GM21515 (cell line): ENCODE data around the gene TBC1D9.

ENCODE experiments used
- ATAC-seq: cut with Tn5 transposase; IDR thresholded peaks from one replicate; pipeline ENCODE4 v1.9.1; 2021; ENCODE audit not compliant: unreplicated experiment

The TBC1D9 gene

GRCh38 chr4:140695483-140695882, 60.7 kb downstream of the TBC1D9 start:
- no peak for ATAC-seq

- no peak for ATAC-seq
These were observed 62.6 kb downstream of the TBC1D9 start for GRCh38 chr4:140693562-140693961.

DNA sequence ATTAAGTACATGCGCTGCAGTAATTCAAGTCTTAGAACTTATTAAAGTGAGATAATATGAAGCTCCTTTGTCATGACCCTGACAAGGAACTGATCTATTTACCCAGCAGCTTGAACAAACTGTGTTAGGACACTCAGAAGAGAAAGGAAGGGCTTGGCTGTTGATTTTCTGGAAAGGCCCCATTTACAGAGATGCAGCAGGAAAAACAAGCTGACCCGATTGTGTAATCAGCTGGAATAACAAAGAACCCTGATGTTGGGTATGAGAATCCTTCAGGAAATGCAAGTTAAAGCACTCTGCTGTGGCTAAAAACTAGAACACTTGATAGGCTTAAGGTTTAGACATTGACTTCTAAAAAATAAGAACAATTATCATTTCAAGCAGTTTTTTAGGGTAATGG, 64.8 kb downstream of the TBC1D9 start:
- ATAC-seq, result no peak

DNA sequence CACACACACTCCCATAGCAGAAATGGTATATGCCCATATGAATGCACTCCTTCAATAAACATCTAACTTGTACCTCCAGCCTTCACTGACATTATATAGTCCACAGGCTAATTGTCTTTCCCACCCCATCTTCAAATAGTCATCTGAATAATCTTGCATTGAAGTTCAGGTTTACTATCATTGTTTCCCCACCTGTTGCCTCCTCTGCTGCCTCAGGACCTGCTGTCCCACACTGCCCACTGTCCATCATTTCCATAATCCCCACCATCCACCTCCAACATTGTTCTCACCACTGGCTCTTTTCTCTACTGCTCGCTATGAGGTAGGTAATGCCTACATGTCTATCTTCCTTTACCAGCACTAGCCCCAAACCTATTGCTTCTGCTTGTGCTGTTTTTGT, 66.1 kb downstream of the TBC1D9 start:
- no peak for ATAC-seq

DNA sequence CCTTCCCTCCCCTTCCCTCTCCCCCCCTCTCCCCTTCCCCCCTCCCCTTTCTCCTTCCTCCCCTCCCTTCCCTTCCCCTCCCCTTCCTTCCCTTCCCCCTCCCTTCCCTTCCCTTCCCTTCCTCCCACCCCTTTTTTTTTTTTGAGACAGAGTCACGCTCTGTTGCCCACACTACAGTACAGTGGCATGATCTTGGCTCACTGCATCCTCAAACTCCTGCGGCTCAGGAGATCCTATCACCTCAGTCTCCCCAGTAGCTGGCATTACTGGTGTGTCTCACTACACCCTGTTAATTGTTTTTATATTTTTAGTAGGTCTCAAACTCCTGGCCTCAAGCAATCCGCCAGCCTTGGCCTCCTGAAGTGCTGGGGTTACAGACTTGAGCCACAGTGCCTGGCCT, 66.6 kb downstream of the TBC1D9 start:
- no peak for ATAC-seq

DNA sequence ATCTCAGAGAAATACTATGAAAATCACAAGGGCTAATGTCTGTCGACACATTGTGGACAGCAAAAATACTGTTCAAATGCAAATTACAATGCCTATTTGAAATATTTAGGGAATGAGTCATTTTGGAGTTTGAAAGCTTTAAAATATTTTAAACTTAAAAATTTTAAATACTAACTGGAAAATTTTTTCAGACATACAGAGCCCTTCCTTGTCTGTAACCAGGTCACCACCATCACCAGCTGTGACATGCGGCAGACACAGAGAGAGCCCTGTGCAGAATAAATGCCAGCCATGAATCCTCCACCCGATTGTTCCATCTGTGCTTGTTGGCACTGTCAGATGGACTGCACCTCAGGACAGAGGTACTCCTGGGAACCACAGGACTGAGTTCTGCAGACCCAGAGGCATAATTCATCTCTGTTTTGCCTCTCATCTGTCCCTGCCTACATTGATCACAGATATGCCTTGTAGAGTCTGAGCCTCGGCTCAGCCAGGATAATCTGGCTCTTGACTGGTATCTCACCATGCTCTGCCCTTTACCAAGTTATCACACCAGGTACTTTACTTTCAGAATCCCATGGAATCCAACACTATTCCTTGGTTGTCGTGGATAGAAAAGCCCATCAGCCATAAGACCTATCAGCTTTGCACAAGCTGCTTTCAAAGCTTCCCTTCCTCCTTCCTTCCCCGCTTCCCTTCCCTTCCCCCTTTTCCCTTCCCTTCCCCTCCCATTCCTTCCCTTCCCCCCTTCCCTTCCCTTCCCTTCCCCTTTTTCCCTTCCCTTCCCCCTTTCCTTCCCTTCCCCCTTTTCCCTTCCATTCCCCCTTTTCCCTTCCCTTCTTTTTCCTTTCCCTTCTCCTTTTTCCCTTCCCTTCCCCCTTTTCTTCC, 67.2 kb downstream of the TBC1D9 start:
- ATAC-seq, result no peak

GRCh38 chr4:140686796-140687195, 69.4 kb downstream of the TBC1D9 start:
- ATAC-seq, result no peak

GRCh38 chr4:140684314-140684713, 71.9 kb downstream of the TBC1D9 start:
- ATAC-seq, result no peak

- ATAC-seq, result no peak
These were observed 75.0 kb downstream of the TBC1D9 start for GRCh38 chr4:140681201-140681600.

- no peak for ATAC-seq
These were observed 75.5 kb downstream of the TBC1D9 start for GRCh38 chr4:140680686-140681085.

DNA sequence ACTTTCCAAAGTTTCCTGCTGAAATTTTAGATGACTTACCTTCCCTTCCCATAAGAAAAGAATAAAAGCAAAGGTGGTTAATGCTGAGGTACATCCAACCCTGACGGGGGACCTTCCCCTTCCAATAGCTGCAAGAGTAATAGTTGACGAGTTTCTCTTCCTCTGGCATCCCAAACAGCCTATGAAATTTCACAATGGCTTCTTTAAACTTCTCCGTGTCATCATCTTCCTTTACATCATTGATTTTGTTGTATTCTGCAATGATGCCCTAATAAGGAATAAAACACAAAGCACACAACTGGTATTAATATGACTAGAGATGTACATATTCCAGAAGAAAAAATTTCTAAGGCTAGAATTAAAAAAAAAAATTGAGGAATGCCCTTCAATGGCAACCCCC, 76.6 kb downstream of the TBC1D9 start:
- no peak for ATAC-seq

GRCh38 chr4:140675599-140676231, 80.5 kb downstream of the TBC1D9 start:
- no peak for ATAC-seq

DNA sequence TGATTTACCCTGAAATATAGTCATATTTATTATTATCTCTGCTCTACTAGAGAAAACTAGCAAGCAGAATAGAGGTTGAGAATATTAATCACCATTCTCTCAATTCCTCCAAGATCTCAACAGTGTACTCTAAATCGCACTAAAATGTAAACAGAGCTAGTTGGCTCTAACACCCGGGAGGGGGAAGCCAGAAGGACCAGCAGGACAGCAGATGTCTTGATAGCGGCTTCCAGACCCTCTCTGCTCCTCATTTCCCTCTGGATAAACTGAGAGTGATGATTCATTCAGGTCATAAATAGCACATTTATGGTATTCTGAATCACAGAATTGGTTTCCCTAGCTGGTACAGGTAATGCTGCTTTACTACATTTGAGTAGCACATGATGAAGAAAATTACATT, 82.5 kb downstream of the TBC1D9 start:
- no peak for ATAC-seq

GRCh38 chr4:140672416-140672815, 83.8 kb downstream of the TBC1D9 start:
- no peak for ATAC-seq

- ATAC-seq, result no peak
These were observed 88.1 kb downstream of the TBC1D9 start for GRCh38 chr4:140668111-140668510.

GRCh38 chr4:140666889-140667614, 89.1 kb downstream of the TBC1D9 start:
- ATAC-seq, result peak; percentile 64

DNA sequence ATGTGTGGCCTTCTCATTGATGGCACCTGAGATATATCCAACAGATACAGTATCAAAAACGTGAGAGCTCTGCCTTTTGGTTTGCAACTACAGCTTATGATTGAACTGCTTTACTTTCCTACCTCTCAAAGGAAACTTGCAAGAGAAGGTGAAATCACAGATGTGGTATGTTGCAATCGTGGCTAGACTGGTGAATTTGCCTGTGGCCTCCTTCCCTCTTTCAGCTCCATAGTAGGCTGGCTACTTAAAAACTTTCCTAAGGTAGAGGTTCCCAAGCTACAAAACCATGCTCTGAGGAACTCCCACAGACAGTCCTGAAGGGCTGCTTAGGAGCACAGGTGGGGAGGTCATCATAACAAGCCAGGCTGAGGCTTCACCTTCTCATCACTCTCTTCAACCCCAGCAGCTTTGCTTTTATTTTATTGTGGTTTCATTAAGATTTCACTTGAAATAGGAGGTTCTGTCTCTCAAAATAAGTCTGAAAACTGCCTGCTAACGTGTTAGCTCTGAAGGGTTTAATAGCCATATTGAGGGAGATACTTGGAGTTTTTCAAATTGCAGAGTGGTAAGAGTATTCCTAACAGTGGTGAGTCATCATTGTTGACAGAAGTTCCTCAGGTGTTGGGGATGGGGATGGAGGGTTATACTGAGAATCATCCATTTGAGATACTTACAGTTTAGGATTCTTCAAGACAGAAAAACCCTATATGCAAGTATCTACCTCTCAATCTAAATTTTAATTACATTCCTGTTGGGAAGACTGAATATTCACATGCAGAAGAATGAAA, 93.9 kb downstream of the TBC1D9 start:
- ATAC-seq, result no peak

- ATAC-seq, result no peak
These were observed 94.6 kb downstream of the TBC1D9 start for GRCh38 chr4:140661550-140661949.

GRCh38 chr4:140659943-140660700, 96.1 kb downstream of the TBC1D9 start:
- no peak for ATAC-seq

DNA sequence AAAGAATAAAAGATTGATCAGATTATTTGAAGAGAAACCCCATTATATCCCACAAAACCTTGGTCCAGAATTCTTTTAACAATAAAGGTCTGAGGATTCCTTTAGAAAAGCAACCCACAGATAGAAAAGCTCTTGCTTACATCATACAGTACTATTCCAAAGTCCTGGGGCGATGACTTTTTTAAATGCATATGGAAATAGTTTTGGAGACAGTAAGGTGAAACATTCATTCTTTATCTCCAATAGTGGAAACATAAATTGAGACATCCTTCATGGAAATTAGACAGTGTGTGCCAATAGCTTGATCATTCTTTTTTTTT, 101.7 kb downstream of the TBC1D9 start:
- no peak for ATAC-seq
